C4-2B (cell line): ENCODE results near the gene KCNJ14.

ENCODE experiments used
- CTCF ChIP-seq: fragments of 450-650 bp; conservative IDR thresholded peaks from 2 replicates; pipeline ENCODE4 v1.5.1; 2017; ENCODE audit warnings: mild to moderate bottlenecking
- ZFX ChIP-seq: fragments of 450-650 bp; IDR thresholded peaks from 2 replicates; pipeline ENCODE4 v1.6.1; 2017

- TF ChIP-seq CTCF (no peak), ZFX (no peak)
Observed at GRCh38 chr19:48419158-48419920, 36.0 kb upstream of the KCNJ14 start.
